Ishikawa (cell line): ENCODE results near the gene ACTA2.

Source experiments
- CEBPB ChIP-seq: IDR thresholded peaks from 2 replicates; pipeline ENCODE4 v1.6.1; 2012
- CREB1 ChIP-seq: IDR thresholded peaks from 2 replicates; pipeline ENCODE4 v1.6.1; 2012; ENCODE audit warnings: low read depth
- EGR1 ChIP-seq: IDR thresholded peaks from 2 replicates; pipeline ENCODE4 v1.6.1; 2012
- EP300 ChIP-seq: IDR thresholded peaks from 2 replicates; pipeline ENCODE4 v1.6.1; 2012; ENCODE audit warnings: borderline replicate concordance
- FOXM1 ChIP-seq: IDR thresholded peaks from 2 replicates; pipeline ENCODE4 v1.6.1; 2012; ENCODE audit warnings: low read depth, borderline replicate concordance
- MAX ChIP-seq: IDR thresholded peaks from 2 replicates; pipeline ENCODE4 v1.6.1; 2012
- NFIC ChIP-seq: IDR thresholded peaks from 2 replicates; pipeline ENCODE4 v1.6.1; 2012
- RAD21 ChIP-seq: IDR thresholded peaks from 2 replicates; pipeline ENCODE4 v1.6.1; 2012; ENCODE audit warnings: low read depth
- REST ChIP-seq: IDR thresholded peaks from 2 replicates; pipeline ENCODE4 v1.6.1; 2012; ENCODE audit warnings: low read depth, mild to moderate bottlenecking
- TAF1 ChIP-seq: IDR thresholded peaks from 2 replicates; pipeline ENCODE4 v1.6.1; 2012; ENCODE audit warnings: low read depth, mild to moderate bottlenecking
- TCF12 ChIP-seq: IDR thresholded peaks from 2 replicates; pipeline ENCODE4 v1.6.1; 2012; ENCODE audit warnings: low read depth
- TEAD4 ChIP-seq: IDR thresholded peaks from 2 replicates; pipeline ENCODE4 v1.6.1; 2012
- YY1 ChIP-seq: IDR thresholded peaks from 2 replicates; pipeline ENCODE4 v1.6.1; 2012; ENCODE audit warnings: low read depth
- ZBTB7A ChIP-seq: IDR thresholded peaks from 2 replicates; pipeline ENCODE4 v1.6.1; 2012; ENCODE audit warnings: low read depth
- TF ChIP-seq, protein P1 (sequence below): IDR thresholded peaks from 2 replicates; pipeline ENCODE4 v1.6.1; 2012

Gene ACTA2

GRCh38 chr10:88918191-88918905 lies 34.2 kb downstream of the ACTA2 start:
- TF ChIP-seq TAF1 (no peak), REST (no peak), ZBTB7A (no peak), YY1 (no peak), CREB1 (no peak), EGR1 (no peak), MAX (no peak), TEAD4 (no peak), NFIC (no peak), CEBPB (no peak), FOXM1 (no peak), RAD21 (no peak), TCF12 (no peak), EP300 (no peak)
- TF ChIP-seq, protein P1, sequence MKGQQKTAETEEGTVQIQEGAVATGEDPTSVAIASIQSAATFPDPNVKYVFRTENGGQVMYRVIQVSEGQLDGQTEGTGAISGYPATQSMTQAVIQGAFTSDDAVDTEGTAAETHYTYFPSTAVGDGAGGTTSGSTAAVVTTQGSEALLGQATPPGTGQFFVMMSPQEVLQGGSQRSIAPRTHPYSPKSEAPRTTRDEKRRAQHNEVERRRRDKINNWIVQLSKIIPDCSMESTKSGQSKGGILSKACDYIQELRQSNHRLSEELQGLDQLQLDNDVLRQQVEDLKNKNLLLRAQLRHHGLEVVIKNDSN = no peak

- no peak for TF ChIP-seq REST
Observed at GRCh38 chr10:88916986-88917385, 35.6 kb downstream of the ACTA2 start.

DNA sequence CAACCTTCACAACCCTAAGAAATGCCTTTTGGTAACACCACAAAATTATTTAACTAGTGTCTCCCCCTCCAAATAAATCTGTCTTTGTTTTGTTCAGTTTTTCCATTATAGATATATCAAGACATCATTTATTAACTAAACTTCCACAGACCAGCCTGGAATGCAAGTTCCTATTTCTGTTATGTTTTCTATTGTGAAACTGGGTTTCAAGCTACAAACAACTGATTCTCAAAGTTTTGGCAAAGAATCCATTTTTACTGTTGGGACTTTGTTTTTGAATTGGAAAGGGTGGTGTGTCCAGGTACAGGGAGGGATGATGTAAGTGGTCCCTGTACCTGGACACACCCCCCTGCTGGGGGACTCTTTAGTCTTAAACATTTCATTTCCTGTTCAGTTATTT lies 36.3 kb downstream of the ACTA2 start:
- no peak for TF ChIP-seq TCF12
- no peak for TF ChIP-seq ZBTB7A
- TF ChIP-seq REST = no peak

DNA sequence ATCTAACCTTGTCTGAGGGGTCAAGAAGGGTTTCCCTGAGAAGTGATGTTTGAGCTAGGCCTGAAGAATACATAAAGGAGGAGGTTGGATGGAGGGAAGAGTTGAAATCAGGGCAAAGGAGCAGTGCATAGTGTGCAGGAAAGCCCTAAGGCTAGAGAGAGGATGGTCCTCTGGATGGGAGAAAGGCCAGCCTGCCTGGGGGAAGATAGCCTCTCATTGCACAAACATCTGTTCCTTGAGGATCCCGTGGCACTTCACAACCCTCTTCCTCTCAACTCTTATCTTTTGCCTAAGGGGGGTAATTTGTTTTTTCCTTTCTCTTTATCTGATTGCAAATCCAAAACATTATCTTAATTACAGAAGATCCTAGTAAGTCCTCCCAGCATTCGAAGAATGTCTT lies 36.8 kb downstream of the ACTA2 start:
- TF ChIP-seq TAF1 (no peak), TCF12 (no peak), REST (no peak), CREB1 (no peak), EP300 (no peak), TEAD4 (no peak), NFIC (no peak), EGR1 (no peak), CEBPB (no peak)
- TF ChIP-seq, protein P1 = no peak
